Prostate gland (tissue), 2 donors: ENCODE measurements around the gene INTS14.

Experiments used
- POLR2A ChIP-seq: fragments of 450-650 bp; IDR thresholded peaks from one replicate; pipeline ENCODE4 v1.6.1; 2016; ENCODE audit warnings: antibody characterized with exemption, mild to moderate bottlenecking
- POLR2AphosphoS5 ChIP-seq: sonication (generic); formaldehyde crosslinking; IDR thresholded peaks from one replicate; pipeline ENCODE4 v1.6.1; 2017; ENCODE audit warnings: antibody characterized with exemption
- TF ChIP-seq, protein P1 (sequence below), 4 experiments: fragments of 200-600 bp in 2 of 4; fragments of 450-650 bp in 2 of 4; sonication (generic) in 2 of 4; IDR thresholded peaks; 1 replicate in 3 of 4; 2 replicates in 1 of 4; pipeline ENCODE4 v1.5.1; 2016 to 2019; ENCODE audit warnings: antibody characterized with exemption in 4 of 4, mild to moderate bottlenecking in 2 of 4, moderate library complexity in 2 of 4

- TF ChIP-seq, protein P1, sequence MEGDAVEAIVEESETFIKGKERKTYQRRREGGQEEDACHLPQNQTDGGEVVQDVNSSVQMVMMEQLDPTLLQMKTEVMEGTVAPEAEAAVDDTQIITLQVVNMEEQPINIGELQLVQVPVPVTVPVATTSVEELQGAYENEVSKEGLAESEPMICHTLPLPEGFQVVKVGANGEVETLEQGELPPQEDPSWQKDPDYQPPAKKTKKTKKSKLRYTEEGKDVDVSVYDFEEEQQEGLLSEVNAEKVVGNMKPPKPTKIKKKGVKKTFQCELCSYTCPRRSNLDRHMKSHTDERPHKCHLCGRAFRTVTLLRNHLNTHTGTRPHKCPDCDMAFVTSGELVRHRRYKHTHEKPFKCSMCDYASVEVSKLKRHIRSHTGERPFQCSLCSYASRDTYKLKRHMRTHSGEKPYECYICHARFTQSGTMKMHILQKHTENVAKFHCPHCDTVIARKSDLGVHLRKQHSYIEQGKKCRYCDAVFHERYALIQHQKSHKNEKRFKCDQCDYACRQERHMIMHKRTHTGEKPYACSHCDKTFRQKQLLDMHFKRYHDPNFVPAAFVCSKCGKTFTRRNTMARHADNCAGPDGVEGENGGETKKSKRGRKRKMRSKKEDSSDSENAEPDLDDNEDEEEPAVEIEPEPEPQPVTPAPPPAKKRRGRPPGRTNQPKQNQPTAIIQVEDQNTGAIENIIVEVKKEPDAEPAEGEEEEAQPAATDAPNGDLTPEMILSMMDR (IDR thresholded peaks at IDR 0.05), result no peak
- TF ChIP-seq POLR2A (no peak), POLR2AphosphoS5 (no peak)
Measured at GRCh38 chr15:65623103-65623502, 12.2 kb upstream of the INTS14 start.
